SK-N-MC (cell line): ENCODE data around the gene LOXHD1.

Source experiments
- EZH2 ChIP-seq: fragments of 200-600 bp; sonication (generic); IDR thresholded peaks from one replicate; pipeline ENCODE4 v1.6.1; 2017; ENCODE audit warnings: antibody characterized with exemption
- POLR2AphosphoS5 ChIP-seq: IDR thresholded peaks from 2 replicates; pipeline ENCODE4 v1.6.1; 2012; ENCODE audit warnings: mild to moderate bottlenecking, low read depth, low read length, borderline replicate concordance

DNA sequence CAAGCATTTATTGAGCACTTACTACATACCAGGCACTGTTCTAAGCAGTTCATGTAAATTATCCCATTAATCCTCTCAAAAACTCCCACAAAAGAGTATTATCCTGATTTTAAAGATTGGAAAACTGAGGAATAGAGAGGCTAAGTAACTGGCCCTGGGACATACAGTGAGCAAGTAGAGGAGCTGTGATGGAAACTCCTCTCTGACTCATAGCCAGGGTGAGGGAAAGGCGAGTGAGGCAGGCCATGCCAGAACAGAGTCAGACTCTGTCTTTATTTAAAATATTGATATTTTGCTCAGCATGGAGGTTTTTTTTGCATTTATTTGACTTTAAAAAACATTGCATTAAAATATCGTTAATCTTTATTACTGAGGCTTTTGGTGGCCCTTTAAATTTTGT is 208.0 kb downstream of the LOXHD1 start:
- TF ChIP-seq EZH2, result no peak
- TF ChIP-seq POLR2AphosphoS5, result no peak
